Measurements from ENCODE around the gene HLA-DMA.

Gene HLA-DMA

GRCh38 chr6:32932132-32932868, 20.6 kb downstream of the HLA-DMA start:
- DNase-seq (no peak), ATAC-seq (no peak)

DNA sequence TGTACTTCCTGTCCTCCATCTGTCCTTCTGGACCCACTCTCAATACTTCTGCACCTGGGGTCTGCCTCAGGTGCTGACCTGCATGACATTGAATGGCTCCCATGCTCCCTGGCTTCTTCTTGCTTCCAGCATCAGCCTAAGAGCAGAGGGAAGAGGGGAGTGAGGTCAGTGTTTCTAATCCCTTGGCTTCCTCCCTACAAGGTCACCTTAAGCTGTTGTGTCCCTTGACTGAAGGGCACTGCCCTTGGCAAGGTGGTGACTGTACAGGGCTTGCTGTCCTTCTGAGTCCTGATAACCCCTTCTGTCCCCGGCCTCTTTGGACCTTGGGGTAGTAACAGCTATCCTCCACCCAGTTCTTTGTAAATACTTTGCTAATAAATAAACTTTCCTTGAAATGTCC, 21.7 kb downstream of the HLA-DMA start:
- ATAC-seq (no peak), DNase-seq (no peak)

DNA sequence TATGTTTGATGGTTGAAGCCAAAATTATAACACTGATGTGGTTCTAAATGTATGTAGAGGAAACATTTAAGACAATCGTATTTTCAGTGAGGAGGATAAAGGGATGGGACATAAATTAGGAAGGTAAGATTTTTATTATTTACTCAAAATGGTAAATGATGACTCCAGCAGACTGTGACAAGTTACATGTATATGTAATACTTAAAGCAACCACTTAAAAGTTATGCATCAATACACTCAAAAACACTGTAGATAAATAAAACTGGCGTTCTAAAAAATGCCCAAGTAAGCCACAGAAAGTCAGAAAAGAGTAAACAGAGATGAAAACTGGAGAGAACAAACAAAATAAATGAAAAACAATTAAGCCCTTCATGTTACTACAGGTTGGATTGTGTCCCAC, 30.8 kb downstream of the HLA-DMA start:
- DNase-seq = no peak

DNA sequence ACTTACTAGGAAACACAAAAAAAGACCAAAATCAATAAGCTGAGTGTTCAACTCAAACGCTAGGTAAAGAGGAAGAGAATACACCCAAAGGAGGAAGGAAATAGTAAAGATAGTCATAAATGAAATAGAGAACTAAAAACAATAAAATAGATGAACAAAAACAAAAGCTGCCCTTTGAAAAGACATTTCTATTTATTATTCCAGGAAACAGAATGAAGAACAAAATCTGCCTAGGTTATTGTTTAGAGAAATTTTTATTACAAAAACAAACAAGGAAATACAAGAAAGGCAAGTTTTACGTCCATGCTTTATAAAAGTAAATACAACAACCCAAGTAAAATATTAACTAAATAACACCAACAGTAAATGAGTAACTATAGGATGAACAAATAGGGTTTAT, 32.2 kb downstream of the HLA-DMA start:
- no peak for DNase-seq
- no peak for ATAC-seq

More for the DNA sequence above, 30.8 kb downstream of the HLA-DMA start:
- no peak for ATAC-seq

- DNase-seq (no peak), ATAC-seq (no peak)
Observed at GRCh38 chr6:32912951-32913350, 39.9 kb downstream of the HLA-DMA start.

- no peak for DNase-seq
Observed at GRCh38 chr6:32908897-32909296, 44.0 kb downstream of the HLA-DMA start.

GRCh38 chr6:32906539-32906938, 46.4 kb downstream of the HLA-DMA start:
- DNase-seq (no peak), ATAC-seq (no peak)

More at GRCh38 chr6:32908897-32909296, 44.0 kb downstream of the HLA-DMA start:
- no peak for ATAC-seq

- DNase-seq (no peak), ATAC-seq (no peak)
Observed at GRCh38 chr6:32905078-32905477, 47.8 kb downstream of the HLA-DMA start.

GRCh38 chr6:32903952-32904351, 48.9 kb downstream of the HLA-DMA start:
- no peak for ATAC-seq
- no peak for DNase-seq
